ENCODE results near the gene PER1. TPM values are rescaled to one million over a fixed set of nuclear protein-coding genes. Genes with fewer than 3 reads are reported as not detected.

The PER1 gene
- total and polyA plus RNA-seq, 9 of the 15 experiments (the other 6 are each of a cell fraction or from before 2014, with no cell fraction given), result 0.13 to 26.0 (median 3.4) TPM

DNA sequence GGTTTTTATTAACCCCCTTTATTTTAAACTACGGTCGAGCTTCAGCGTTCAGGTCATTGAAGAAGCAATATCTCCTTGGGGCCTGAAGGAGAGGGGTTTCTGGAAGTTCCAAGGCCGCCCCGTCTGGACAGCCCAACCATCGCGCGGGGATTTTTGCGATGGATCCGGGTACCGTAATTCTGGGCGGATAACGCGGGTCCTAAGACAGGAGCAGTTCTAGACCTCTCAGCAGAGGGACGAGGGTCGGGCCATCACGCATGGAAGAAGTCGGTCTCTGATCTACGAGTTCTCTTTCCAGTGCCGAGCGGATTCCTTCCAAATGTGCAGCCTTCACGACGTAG, 34.2 kb upstream of the PER1 start:
- Histone ChIP-seq H2AFZ (ENCODE audit: low read depth, low read length) (peak overlapping the region; percentile 97), H3K27me3 (ENCODE audit: control insufficient read depth in 2 of 2, insufficient read depth in 2 of 2, low read length in 2 of 2) (no peaks in the 10 kb centered on the region), H3K9me1 (ENCODE audit: control insufficient read depth, insufficient read depth, low read length) (no peaks in the 10 kb centered on the region), H3K4me1 (replicated peaks in 1 of 2; ENCODE audit: control insufficient read depth in 2 of 2, insufficient read depth in 2 of 2, low read length in 2 of 2) (peaks cover 24 to 29% of the 10 kb centered on the region in 2 experiments), H3K4me3 (peak overlapping the region; percentile 94), H3K79me2 (ENCODE audit: control insufficient read depth, insufficient read depth, low read length) (peaks cover 18% of the 10 kb centered on the region), H3K9me3 (replicated peaks; ENCODE audit: control insufficient read depth, insufficient read depth, low read depth, low read length) (no peaks in the 10 kb centered on the region), H3K9ac (ENCODE audit: insufficient read depth in 1 of 2, low read depth in 2 of 2, low read length in 2 of 2) (peak overlapping the region; percentile 81 to 93; a peak in 3 of 4 replicates), H3K36me3 (ENCODE audit: control insufficient read depth, insufficient read depth, low read length) (no peaks in the 10 kb centered on the region), H3K27ac (ENCODE audit: extremely low read depth, low read depth, low read length) (peak overlapping the region; percentile 95), H4K20me1 (replicated peaks; ENCODE audit: control insufficient read depth, insufficient read depth, low read length) (peaks cover 10% of the 10 kb centered on the region), H3K4me2 (ENCODE audit: insufficient read depth, low read length) (peak overlapping the region; percentile 100)
- no peak for FAIRE-seq
- no TSS peak for BruUV-seq (replicated peaks)
- no peak for DNase-seq (ENCODE audit: extremely low read depth in 1 of 4, low spot score in 3 of 4)
- whole genome bisulfite sequencing (ENCODE audit: insufficient coverage, low coverage, missing lambda C conversion rate), result under 1% methylated on average over 18 of the region's 23 CpGs
- CTCF ChIA-PET (ENCODE audit: low intra/inter-chr PET ratio), result interaction anchor here (0.8 to 1.3 kb wide), 3 partner anchors 25 to 47 kb away, joined by 3 to 5 read pairs (median 4); no protein-coding TSS in a partner anchor
- no peak for ATAC-seq
- in situ Hi-C loops (cut with MboI) (no loop called here), intact Hi-C loops (cut with micrococcal nuclease) (loop anchor here (2.0 to 10.0 kb wide), 3 partner anchors 48 to 118 kb away; no protein-coding TSS in a partner anchor)
- POLR2A ChIA-PET, result interaction anchor here (0.7 to 2.9 kb wide), 3 partner anchors 13 to 41 kb away, joined by 3 to 27 read pairs (median 5); no protein-coding TSS in a partner anchor
- TF ChIP-seq FOS (IDR thresholded peaks at IDR 0.05; ENCODE audit: extremely low read depth, insufficient read length) (no peak), BRD4 (IDR thresholded peaks at IDR 0.05) (0 out of 2 replicates have a peak, but pooled peaks have one; percentile 1), CHD7 (IDR thresholded peaks at IDR 0.05; ENCODE audit: low read depth, low read length) (peak; percentile 87), LCOR (CRISPR knock-in tag; IDR thresholded peaks at IDR 0.05) (no peak; the same call in 1 of the 2 replicates), CBX1 (IDR thresholded peaks at IDR 0.05; ENCODE audit: low read depth) (0 out of 2 replicates have a peak, but pooled peaks have one; percentile 17), COPS2 (conservative IDR thresholded peaks at IDR 0.05) (no peak), SRSF3 (IDR thresholded peaks at IDR 0.05; ENCODE audit: insufficient read depth, low read length) (no peak)
- TF ChIP-seq, protein P1, sequence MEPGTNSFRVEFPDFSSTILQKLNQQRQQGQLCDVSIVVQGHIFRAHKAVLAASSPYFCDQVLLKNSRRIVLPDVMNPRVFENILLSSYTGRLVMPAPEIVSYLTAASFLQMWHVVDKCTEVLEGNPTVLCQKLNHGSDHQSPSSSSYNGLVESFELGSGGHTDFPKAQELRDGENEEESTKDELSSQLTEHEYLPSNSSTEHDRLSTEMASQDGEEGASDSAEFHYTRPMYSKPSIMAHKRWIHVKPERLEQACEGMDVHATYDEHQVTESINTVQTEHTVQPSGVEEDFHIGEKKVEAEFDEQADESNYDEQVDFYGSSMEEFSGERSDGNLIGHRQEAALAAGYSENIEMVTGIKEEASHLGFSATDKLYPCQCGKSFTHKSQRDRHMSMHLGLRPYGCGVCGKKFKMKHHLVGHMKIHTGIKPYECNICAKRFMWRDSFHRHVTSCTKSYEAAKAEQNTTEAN (CRISPR knock-in tag; IDR thresholded peaks at IDR 0.05), result no peak

All from K562 (cell line).